ENCODE results near the gene SMYD3. TPM values are rescaled to one million over a fixed set of nuclear protein-coding genes. Genes with fewer than 3 reads are reported as not detected.

The SMYD3 gene
- total RNA-seq, 2 donors from 2014 or later, result 16.2 to 16.4 TPM

DNA sequence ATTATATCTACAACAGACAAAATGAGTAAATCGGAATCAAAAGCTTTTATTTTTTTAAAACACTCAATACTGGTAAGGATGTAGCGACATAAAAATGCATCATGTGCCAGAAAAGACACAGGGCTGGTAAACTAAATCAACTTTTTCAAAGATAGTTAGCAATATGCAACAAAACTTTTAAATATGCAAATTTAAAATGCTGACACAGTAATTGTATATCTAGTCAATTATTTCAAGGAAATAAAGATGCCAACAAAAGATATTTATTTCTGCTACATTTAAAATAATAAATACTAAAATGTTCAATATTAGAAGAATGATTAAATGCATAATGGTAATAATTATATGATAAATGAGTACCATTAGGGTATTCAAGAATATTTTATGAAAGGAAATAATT lies 295.1 kb downstream of the SMYD3 start:
- intact Hi-C loops (cut with DNase I), result no loop called here
- H3K4me1 ChIP-seq, result no peaks in the 10 kb centered on the region
- TF ChIP-seq, protein P1, sequence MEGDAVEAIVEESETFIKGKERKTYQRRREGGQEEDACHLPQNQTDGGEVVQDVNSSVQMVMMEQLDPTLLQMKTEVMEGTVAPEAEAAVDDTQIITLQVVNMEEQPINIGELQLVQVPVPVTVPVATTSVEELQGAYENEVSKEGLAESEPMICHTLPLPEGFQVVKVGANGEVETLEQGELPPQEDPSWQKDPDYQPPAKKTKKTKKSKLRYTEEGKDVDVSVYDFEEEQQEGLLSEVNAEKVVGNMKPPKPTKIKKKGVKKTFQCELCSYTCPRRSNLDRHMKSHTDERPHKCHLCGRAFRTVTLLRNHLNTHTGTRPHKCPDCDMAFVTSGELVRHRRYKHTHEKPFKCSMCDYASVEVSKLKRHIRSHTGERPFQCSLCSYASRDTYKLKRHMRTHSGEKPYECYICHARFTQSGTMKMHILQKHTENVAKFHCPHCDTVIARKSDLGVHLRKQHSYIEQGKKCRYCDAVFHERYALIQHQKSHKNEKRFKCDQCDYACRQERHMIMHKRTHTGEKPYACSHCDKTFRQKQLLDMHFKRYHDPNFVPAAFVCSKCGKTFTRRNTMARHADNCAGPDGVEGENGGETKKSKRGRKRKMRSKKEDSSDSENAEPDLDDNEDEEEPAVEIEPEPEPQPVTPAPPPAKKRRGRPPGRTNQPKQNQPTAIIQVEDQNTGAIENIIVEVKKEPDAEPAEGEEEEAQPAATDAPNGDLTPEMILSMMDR (IDR thresholded peaks at IDR 0.05), result no peak
- H3K27me3 ChIP-seq, result no peaks in the 10 kb centered on the region
- no peak for DNase-seq
- H3K27ac ChIP-seq, result no peak overlapping the region
- H3K9me3 ChIP-seq, result no peaks in the 10 kb centered on the region
- H3K4me3 ChIP-seq, result no peak overlapping the region
- no peak overlapping the region for H3K9ac ChIP-seq (ENCODE audit: low read depth in 2 of 2, low read length in 2 of 2)
- no peaks in the 10 kb centered on the region for H3K36me3 ChIP-seq

DNA sequence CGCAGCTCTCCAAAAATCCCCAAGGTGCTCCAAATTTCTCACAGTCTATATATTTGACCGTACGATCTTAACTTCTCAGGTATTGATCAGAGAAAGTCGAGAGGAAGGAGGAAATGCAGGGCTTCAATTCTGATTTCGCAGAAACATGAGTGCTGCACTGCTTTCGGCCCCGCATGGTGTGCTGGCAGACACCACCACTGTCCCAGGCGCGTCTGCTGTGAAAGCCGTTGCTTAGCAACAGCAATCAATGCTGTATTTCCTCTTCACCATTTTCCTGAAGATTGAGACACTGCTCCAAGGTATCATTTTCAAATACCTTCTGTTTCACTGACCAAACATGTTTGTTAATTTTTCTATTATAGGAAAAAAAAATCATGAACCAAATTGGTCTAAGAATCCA lies 296.3 kb downstream of the SMYD3 start:
- H3K9ac ChIP-seq (ENCODE audit: low read depth in 2 of 2, low read length in 2 of 2), result no peak overlapping the region
- H3K4me3 ChIP-seq, result no peak overlapping the region
- TF ChIP-seq, protein P1 (IDR thresholded peaks at IDR 0.05), result no peak
- no peaks in the 10 kb centered on the region for H3K9me3 ChIP-seq
- DNase-seq, result no peak
- no peaks in the 10 kb centered on the region for H3K36me3 ChIP-seq
- intact Hi-C loops (cut with DNase I), result no loop called here
- H3K27ac ChIP-seq, result no peak overlapping the region
- no peaks in the 10 kb centered on the region for H3K27me3 ChIP-seq
- H3K4me1 ChIP-seq, result no peaks in the 10 kb centered on the region

DNA sequence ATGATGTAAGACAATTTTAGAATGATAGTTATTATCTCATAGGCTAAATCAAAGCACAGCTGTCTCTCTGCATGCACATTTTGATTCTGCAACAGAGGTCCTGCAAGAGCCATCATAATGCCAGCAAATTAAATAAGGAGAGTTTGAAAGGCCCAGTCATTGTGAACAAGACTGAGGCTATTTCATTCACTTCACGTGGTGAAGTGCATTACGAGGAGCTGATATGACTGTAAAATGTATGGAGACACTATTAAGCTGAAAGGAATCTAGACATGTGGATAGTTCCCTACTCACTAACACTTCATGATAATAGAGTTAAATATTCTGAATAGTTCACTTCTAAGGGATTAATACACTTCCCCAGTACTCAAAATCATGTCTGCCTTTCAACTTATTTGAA lies 299.0 kb downstream of the SMYD3 start:
- Histone ChIP-seq H3K27me3 (no peaks in the 10 kb centered on the region), H3K9ac (ENCODE audit: low read depth in 2 of 2, low read length in 2 of 2) (no peak overlapping the region), H3K4me1 (no peaks in the 10 kb centered on the region), H3K9me3 (no peaks in the 10 kb centered on the region), H3K4me3 (no peak overlapping the region), H3K27ac (no peak overlapping the region), H3K36me3 (no peaks in the 10 kb centered on the region)
- intact Hi-C loops (cut with DNase I), result no loop called here
- TF ChIP-seq, protein P1 (IDR thresholded peaks at IDR 0.05), result no peak
- no peak for DNase-seq

DNA sequence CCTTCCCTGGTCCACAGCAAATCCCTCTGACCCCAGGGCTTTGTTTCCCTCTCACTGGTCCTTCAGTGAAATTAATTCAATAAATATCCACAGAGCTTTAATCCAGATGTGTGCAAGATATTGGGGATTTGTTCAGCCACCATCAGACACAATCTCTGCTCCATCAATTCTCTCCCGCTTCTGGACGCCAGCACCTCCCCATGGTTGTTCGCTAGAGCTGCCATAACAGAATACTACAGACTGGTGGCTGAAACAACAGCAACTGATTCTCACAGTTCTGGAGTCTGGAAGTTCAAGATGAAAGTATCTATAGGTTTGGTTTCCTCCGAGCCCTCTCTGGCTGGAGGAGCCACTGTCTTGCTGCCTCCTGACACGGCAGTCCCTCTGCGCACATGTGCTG lies 303.9 kb downstream of the SMYD3 start:
- Histone ChIP-seq H3K4me1 (no peaks in the 10 kb centered on the region), H3K27me3 (no peaks in the 10 kb centered on the region), H3K9me3 (no peaks in the 10 kb centered on the region), H3K4me3 (no peak overlapping the region), H3K9ac (ENCODE audit: low read depth in 2 of 2, low read length in 2 of 2) (no peak overlapping the region), H3K27ac (no peak overlapping the region), H3K36me3 (no peaks in the 10 kb centered on the region)
- no peak for DNase-seq
- intact Hi-C loops (cut with DNase I), result no loop called here
- TF ChIP-seq, protein P1 (IDR thresholded peaks at IDR 0.05), result no peak

DNA sequence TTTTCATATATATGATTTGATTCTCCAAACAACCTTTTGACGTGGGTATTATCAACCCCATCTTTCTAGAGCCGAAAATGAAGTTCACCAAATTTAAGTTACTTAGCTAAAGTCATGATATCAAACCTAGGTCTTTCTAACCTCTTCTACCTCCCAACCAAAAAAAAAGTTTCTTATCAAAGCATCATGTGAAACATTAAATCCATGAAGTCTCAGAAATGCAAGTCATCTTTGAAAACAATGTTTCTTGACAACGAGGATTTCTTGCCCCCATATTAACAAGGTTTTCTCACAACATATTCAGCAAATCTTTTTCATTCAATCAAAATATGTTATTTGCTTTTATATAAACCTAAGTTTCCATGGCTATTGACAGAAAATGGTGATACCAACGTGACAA lies 306.3 kb downstream of the SMYD3 start:
- Histone ChIP-seq H3K27ac (no peak overlapping the region), H3K9ac (ENCODE audit: low read depth in 2 of 2, low read length in 2 of 2) (no peak overlapping the region), H3K4me1 (no peaks in the 10 kb centered on the region), H3K9me3 (no peaks in the 10 kb centered on the region), H3K27me3 (no peaks in the 10 kb centered on the region), H3K4me3 (no peak overlapping the region), H3K36me3 (no peaks in the 10 kb centered on the region)
- no peak for DNase-seq
- intact Hi-C loops (cut with DNase I), result no loop called here
- TF ChIP-seq, protein P1 (IDR thresholded peaks at IDR 0.05), result no peak

DNA sequence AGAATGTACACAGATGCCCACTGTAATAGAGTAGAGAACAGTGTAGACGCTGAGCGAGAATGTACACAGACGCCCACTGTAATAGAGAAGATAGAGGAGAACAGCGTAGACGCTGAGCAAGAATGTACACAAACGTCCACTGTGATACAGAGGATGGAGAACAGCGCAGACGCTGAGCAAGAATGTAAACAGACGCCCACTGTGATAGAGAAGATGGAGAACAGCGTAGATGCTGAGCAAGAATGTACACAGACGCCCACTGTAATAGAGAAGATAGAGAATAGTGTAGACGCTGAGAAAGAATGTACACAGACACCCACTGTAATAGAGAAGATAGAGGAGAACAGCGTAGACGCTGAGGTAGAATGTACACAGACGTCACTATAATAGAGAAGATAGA lies 306.9 kb downstream of the SMYD3 start:
- DNase-seq, result no peak
- intact Hi-C loops (cut with DNase I), result no loop called here
- Histone ChIP-seq H3K4me1 (no peaks in the 10 kb centered on the region), H3K36me3 (no peaks in the 10 kb centered on the region), H3K27me3 (no peaks in the 10 kb centered on the region), H3K4me3 (no peak overlapping the region), H3K9me3 (no peaks in the 10 kb centered on the region), H3K9ac (ENCODE audit: low read depth in 2 of 2, low read length in 2 of 2) (no peak overlapping the region), H3K27ac (no peak overlapping the region)
- TF ChIP-seq, protein P1 (IDR thresholded peaks at IDR 0.05), result no peak
